Brain microvascular endothelial cell (primary cell): ENCODE data around the gene UBP1.
"Not testable (repeated sequence)": the region's sequence is repeated elsewhere in the genome, so short reads cannot be mapped to it uniquely, and the experiment has no call there.

Experiments used
- DNase-seq: peaks from one replicate; pipeline ENCODE4 v3.0.0-alpha.2; 2020
- H3K27ac ChIP-seq: fragments of 250-450 bp; sonication (Bioruptor Pico); 2 replicates; pipeline ENCODE4 v1.5.1; 2020; ENCODE audit warnings: mild to moderate bottlenecking, moderate library complexity
- H3K27me3 ChIP-seq: fragments of 250-450 bp; sonication (Bioruptor Pico); replicated peaks from 2 replicates; pipeline ENCODE4 v1.5.1; 2020; ENCODE audit warnings: mild to moderate bottlenecking
- H3K36me3 ChIP-seq: fragments of 250-450 bp; sonication (Bioruptor Pico); replicated peaks from 2 replicates; pipeline ENCODE4 v1.5.1; 2020; ENCODE audit warnings: mild to moderate bottlenecking
- H3K4me3 ChIP-seq: 2 replicates; pipeline ENCODE4 v1.5.1; 2011; ENCODE audit warnings: low read depth, mild to moderate bottlenecking, control low read depth, low read length, moderate library complexity
- in situ Hi-C: cut with HindIII; loops from 2 replicates; pipeline ENCODE4 v1.10.0; 2017; ENCODE audit warnings: low sequenced_read_pairs, low pct_ligation_motif_present
- TF ChIP-seq, protein P1 (sequence below): IDR thresholded peaks from 2 replicates; pipeline ENCODE4 v1.5.1; 2011; ENCODE audit warnings: low read depth, mild to moderate bottlenecking, moderate library complexity, low read length, control low read depth, inconsistent platforms; ENCODE audit errors: missing control alignments

The UBP1 gene

DNA sequence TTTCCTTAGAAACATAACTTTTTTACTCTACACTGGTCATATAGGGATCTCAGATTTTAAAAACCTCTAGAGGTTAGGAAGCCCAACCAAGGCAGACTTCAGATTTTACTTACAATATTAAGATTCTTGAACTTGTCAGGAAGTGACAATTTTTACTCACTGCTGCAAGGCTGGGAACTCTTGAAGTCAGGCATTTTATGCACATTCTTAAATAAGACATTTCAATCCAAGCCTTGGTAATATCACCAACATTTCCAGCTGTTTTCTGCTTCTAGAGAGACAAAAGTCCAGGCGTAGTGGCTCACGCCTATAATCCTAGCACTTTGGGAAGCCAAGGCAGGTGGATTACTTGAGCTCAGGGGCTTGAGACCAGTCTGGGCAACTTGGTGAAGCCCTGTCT lies 33.6 kb upstream of the UBP1 start:
- no peak overlapping the region for H3K4me3 ChIP-seq
- H3K27ac ChIP-seq: no peak overlapping the region
- DNase-seq: no peak
- in situ Hi-C loops: no loop called here
- H3K27me3 ChIP-seq: no peaks in the 10 kb centered on the region
- TF ChIP-seq, protein P1, sequence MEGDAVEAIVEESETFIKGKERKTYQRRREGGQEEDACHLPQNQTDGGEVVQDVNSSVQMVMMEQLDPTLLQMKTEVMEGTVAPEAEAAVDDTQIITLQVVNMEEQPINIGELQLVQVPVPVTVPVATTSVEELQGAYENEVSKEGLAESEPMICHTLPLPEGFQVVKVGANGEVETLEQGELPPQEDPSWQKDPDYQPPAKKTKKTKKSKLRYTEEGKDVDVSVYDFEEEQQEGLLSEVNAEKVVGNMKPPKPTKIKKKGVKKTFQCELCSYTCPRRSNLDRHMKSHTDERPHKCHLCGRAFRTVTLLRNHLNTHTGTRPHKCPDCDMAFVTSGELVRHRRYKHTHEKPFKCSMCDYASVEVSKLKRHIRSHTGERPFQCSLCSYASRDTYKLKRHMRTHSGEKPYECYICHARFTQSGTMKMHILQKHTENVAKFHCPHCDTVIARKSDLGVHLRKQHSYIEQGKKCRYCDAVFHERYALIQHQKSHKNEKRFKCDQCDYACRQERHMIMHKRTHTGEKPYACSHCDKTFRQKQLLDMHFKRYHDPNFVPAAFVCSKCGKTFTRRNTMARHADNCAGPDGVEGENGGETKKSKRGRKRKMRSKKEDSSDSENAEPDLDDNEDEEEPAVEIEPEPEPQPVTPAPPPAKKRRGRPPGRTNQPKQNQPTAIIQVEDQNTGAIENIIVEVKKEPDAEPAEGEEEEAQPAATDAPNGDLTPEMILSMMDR: no peak
- H3K36me3 ChIP-seq: no peaks in the 10 kb centered on the region

DNA sequence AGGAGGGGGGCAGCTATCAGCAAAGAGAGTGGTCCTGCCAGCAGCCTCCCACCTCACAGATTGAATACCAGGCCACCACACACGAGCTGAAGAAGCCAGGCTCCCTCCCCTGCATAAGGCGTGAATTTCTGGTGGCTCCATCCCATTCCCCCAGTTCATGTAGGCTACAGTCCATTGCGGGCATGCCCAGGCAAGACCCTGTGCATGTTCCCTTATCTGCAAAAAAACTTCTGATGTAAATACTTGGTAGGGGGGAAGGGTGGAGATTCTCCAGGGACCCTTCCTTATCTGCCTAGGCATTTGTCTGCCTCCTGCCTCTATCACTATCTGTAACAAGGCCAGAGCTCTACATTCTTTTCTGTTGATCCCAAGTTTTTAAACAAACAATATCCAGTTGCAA lies 27.6 kb upstream of the UBP1 start:
- peak overlapping the region; percentile 19 for H3K27ac ChIP-seq
- no peaks in the 10 kb centered on the region for H3K27me3 ChIP-seq
- no peak overlapping the region for H3K4me3 ChIP-seq
- TF ChIP-seq, protein P1: no peak
- in situ Hi-C loops: no loop called here
- peak; percentile 50 for DNase-seq
- H3K36me3 ChIP-seq: no peaks in the 10 kb centered on the region

- TF ChIP-seq, protein P1: no peak
- no peaks in the 10 kb centered on the region for H3K27me3 ChIP-seq
- in situ Hi-C loops: no loop called here
- no peak overlapping the region for H3K27ac ChIP-seq
- DNase-seq: no peak
- no peaks in the 10 kb centered on the region for H3K36me3 ChIP-seq
- H3K4me3 ChIP-seq: no peak overlapping the region
Measured at GRCh38 chr3:33461097-33461496, 20.9 kb upstream of the UBP1 start.

- DNase-seq, H3K27me3 ChIP-seq, H3K4me3 ChIP-seq, in situ Hi-C loops, H3K27ac ChIP-seq, H3K36me3 ChIP-seq: not testable (repeated sequence)
Measured at GRCh38 chr3:33459577-33459976, 19.4 kb upstream of the UBP1 start.

- no peak overlapping the region for H3K4me3 ChIP-seq
- in situ Hi-C loops: no loop called here
- no peak overlapping the region for H3K27ac ChIP-seq
- no peak for DNase-seq
- H3K27me3 ChIP-seq: no peaks in the 10 kb centered on the region
- TF ChIP-seq, protein P1: no peak
- H3K36me3 ChIP-seq: no peaks in the 10 kb centered on the region
Measured at GRCh38 chr3:33458446-33458845, 18.2 kb upstream of the UBP1 start.

DNA sequence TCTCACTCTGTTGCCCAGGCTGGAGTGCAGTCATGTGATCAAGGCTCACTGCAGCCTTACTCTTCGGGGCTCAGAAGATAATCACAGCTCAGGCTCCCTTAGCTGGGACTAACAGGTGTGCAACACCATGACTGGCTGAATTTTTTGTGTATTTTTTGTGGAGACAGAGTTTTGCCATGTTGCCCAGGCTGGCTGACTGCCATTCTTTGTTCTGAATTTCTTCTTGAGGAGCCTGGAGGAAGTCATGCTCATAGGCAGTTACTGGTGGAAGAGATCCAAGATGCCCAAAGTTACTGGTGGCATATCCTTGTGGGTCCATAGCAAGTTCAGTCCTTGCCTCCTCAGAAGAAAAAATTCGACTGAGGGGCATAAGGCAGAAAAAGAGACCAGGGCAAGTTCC lies 16.6 kb upstream of the UBP1 start:
- Histone ChIP-seq H3K27me3 (no peaks in the 10 kb centered on the region), H3K4me3 (no peak overlapping the region), H3K27ac (no peak overlapping the region), H3K36me3 (no peaks in the 10 kb centered on the region)
- no peak for DNase-seq
- in situ Hi-C loops: no loop called here
- TF ChIP-seq, protein P1: no peak

- no peaks in the 10 kb centered on the region for H3K36me3 ChIP-seq
- no peak overlapping the region for H3K27ac ChIP-seq
- no peak for DNase-seq
- TF ChIP-seq, protein P1: no peak
- in situ Hi-C loops: no loop called here
- H3K4me3 ChIP-seq: no peak overlapping the region
- H3K27me3 ChIP-seq: no peaks in the 10 kb centered on the region
Measured at GRCh38 chr3:33453331-33453761, 13.1 kb upstream of the UBP1 start.

GRCh38 chr3:33451994-33452393 lies 11.8 kb upstream of the UBP1 start:
- H3K27ac ChIP-seq, H3K4me3 ChIP-seq, in situ Hi-C loops, H3K36me3 ChIP-seq, DNase-seq, H3K27me3 ChIP-seq: not testable (repeated sequence)
